Ovary (tissue), 3 donors: ENCODE measurements around the gene ARL10.

Source experiments
- EP300 ChIP-seq: sonication (generic); formaldehyde crosslinking; IDR thresholded peaks from one replicate; pipeline ENCODE4 v1.6.1; 2017; ENCODE audit warnings: antibody characterized with exemption
- TF ChIP-seq, protein P1 (sequence below), 3 donors: fragments of 450-650 bp in 2 of 3; fragments of 200-600 bp in 1 of 3; IDR thresholded peaks; one replicate each; pipeline versions ENCODE4 v1.5.1 to v1.8.0; 2016 to 2022; ENCODE audit warnings: antibody characterized with exemption in 3 of 3, mild to moderate bottlenecking in 1 of 3
- donor health status: DM: no; HTN: no; CAD: no.

- TF ChIP-seq EP300 = no peak
- TF ChIP-seq, protein P1, sequence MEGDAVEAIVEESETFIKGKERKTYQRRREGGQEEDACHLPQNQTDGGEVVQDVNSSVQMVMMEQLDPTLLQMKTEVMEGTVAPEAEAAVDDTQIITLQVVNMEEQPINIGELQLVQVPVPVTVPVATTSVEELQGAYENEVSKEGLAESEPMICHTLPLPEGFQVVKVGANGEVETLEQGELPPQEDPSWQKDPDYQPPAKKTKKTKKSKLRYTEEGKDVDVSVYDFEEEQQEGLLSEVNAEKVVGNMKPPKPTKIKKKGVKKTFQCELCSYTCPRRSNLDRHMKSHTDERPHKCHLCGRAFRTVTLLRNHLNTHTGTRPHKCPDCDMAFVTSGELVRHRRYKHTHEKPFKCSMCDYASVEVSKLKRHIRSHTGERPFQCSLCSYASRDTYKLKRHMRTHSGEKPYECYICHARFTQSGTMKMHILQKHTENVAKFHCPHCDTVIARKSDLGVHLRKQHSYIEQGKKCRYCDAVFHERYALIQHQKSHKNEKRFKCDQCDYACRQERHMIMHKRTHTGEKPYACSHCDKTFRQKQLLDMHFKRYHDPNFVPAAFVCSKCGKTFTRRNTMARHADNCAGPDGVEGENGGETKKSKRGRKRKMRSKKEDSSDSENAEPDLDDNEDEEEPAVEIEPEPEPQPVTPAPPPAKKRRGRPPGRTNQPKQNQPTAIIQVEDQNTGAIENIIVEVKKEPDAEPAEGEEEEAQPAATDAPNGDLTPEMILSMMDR (IDR thresholded peaks at IDR 0.05) = peak in 2 of 3 donors; percentile 39 to 61
Measured at GRCh38 chr5:176388444-176389134, 23.3 kb downstream of the ARL10 start, which contains the start of the genes HIGD2A and NOP16.
